DND-41 (cell line): Measurements from ENCODE around the gene DHRSX.
"Not testable (repeated sequence)": the region's sequence is repeated elsewhere in the genome, so short reads cannot be mapped to it uniquely, and the experiment has no call there.

ENCODE experiments used
- ATAC-seq: fragments of 200-7000 bp; cut with Tn5 transposase; 3 replicates; pipeline ENCODE4 v1.9.1; 2021; ENCODE audit warnings: low read depth; ENCODE audit not compliant: insufficient read depth
- DNase-seq: peaks from one replicate; pipeline ENCODE4 v3.0.0-alpha.2; 2020
- H2AFZ ChIP-seq: 2 replicates; pipeline ENCODE4 v1.6.0; 2012; ENCODE audit warnings: low read depth, low read length
- H3K27ac ChIP-seq: 2 replicates; pipeline ENCODE4 v1.5.1; 2012; ENCODE audit warnings: low read length, inconsistent platforms
- H3K27me3 ChIP-seq: fragments of 200-600 bp; sonication (generic); 2 replicates; pipeline ENCODE4 v1.6.0; 2012; ENCODE audit warnings: low read length, mild to moderate bottlenecking, inconsistent platforms; ENCODE audit not compliant: insufficient read depth, poor library complexity
- H3K36me3 ChIP-seq: 2 replicates; pipeline ENCODE4 v1.5.1; 2012; ENCODE audit warnings: low read length, inconsistent platforms; ENCODE audit not compliant: insufficient read depth
- H3K4me1 ChIP-seq: 2 replicates; pipeline ENCODE4 v1.5.1; 2012; ENCODE audit warnings: mild to moderate bottlenecking, low read length; ENCODE audit not compliant: insufficient read depth
- H3K4me2 ChIP-seq: 2 replicates; pipeline ENCODE4 v1.6.0; 2012; ENCODE audit warnings: mild to moderate bottlenecking, moderate library complexity, low read length, inconsistent platforms; ENCODE audit not compliant: insufficient read depth
- H3K4me3 ChIP-seq, 2 experiments: fragments of 200-600 bp in 1 of 2; shearing (Covaris generic) in 1 of 2; 2 replicates each; pipeline ENCODE4 v1.5.1; 2012 to 2016; ENCODE audit warnings: inconsistent platforms in 2 of 2, low read length in 2 of 2, mild to moderate bottlenecking in 2 of 2, low read depth in 1 of 2, moderate library complexity in 1 of 2
- H3K79me2 ChIP-seq: 2 replicates; pipeline ENCODE4 v1.6.0; 2012; ENCODE audit warnings: low read length, inconsistent platforms; ENCODE audit not compliant: insufficient read depth
- H3K9ac ChIP-seq: 2 replicates; pipeline ENCODE4 v1.6.0; 2012; ENCODE audit warnings: low read depth, mild to moderate bottlenecking, inconsistent platforms, low read length, moderate library complexity
- H3K9me3 ChIP-seq: 2 replicates; pipeline ENCODE4 v1.5.1; 2012; ENCODE audit warnings: low read length, moderate library complexity, mild to moderate bottlenecking, inconsistent platforms; ENCODE audit not compliant: insufficient read depth, severe bottlenecking
- H4K20me1 ChIP-seq: 2 replicates; pipeline ENCODE4 v1.6.0; 2012; ENCODE audit warnings: low read length; ENCODE audit not compliant: insufficient read depth
- EZH2 ChIP-seq: IDR thresholded peaks from 3 replicates; pipeline ENCODE4 v1.6.1; 2012; ENCODE audit warnings: borderline replicate concordance, low read depth, mild to moderate bottlenecking, moderate library complexity, low read length, inconsistent platforms; ENCODE audit not compliant: severe bottlenecking
- TF ChIP-seq, protein P1 (sequence below): IDR thresholded peaks from 2 replicates; pipeline ENCODE4 v1.5.1; 2012; ENCODE audit warnings: borderline replicate concordance, low read length, moderate library complexity, mild to moderate bottlenecking; ENCODE audit not compliant: poor library complexity, severe bottlenecking; ENCODE audit errors: extremely low read depth

Gene DHRSX

DNA sequence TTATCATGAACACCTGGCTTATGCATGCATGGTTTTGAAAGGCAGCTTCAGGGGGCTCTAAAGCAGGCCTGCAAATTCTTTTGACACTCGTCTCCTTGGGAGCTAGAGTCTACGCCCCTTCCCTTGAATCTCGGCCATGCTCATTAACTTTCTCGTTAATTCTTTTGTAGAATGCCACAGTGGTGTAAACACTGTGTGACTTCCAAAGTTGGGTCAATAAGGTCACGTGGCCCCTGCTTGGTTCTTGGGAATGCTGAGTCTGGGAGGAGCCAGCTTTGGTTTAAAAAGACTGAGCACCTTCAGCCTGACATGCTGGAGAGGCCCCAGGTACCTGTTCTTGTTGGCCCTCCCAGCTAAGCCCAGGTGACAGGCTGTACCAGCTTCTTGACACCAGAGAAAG lies 228.4 kb downstream of the DHRSX start:
- no peaks in the 10 kb centered on the region for H3K79me2 ChIP-seq
- TF ChIP-seq, protein P1, sequence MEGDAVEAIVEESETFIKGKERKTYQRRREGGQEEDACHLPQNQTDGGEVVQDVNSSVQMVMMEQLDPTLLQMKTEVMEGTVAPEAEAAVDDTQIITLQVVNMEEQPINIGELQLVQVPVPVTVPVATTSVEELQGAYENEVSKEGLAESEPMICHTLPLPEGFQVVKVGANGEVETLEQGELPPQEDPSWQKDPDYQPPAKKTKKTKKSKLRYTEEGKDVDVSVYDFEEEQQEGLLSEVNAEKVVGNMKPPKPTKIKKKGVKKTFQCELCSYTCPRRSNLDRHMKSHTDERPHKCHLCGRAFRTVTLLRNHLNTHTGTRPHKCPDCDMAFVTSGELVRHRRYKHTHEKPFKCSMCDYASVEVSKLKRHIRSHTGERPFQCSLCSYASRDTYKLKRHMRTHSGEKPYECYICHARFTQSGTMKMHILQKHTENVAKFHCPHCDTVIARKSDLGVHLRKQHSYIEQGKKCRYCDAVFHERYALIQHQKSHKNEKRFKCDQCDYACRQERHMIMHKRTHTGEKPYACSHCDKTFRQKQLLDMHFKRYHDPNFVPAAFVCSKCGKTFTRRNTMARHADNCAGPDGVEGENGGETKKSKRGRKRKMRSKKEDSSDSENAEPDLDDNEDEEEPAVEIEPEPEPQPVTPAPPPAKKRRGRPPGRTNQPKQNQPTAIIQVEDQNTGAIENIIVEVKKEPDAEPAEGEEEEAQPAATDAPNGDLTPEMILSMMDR, result no peak
- TF ChIP-seq EZH2, result no peak

DNA sequence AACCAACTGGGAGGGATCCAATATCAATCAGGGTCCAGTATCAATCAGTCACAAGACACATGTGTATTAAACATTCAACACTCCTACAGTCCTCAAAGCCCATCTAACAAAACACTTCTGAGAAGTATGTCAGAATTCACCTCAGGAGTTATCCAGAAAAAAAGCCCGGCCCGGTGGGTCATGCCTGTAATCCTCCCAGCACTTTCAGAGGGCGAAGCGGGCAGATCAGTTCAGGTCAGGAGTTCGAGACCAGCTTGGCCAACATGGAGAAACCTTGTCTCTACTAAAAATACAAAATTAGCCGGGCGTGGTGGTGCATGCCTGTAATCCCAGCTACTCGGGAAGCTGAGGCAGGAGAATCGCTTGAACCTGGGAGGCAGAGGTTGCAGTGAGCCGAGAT lies 229.2 kb downstream of the DHRSX start:
- not testable (repeated sequence) for H3K4me1 ChIP-seq, H3K27me3 ChIP-seq, DNase-seq, H4K20me1 ChIP-seq, ATAC-seq, H3K4me2 ChIP-seq, H3K36me3 ChIP-seq, H3K9ac ChIP-seq, H2AFZ ChIP-seq, H3K9me3 ChIP-seq, H3K79me2 ChIP-seq, H3K27ac ChIP-seq, H3K4me3 ChIP-seq

More for the DNA sequence above, 228.4 kb downstream of the DHRSX start:
- DNase-seq (no peak), ATAC-seq (no peak)
- H2AFZ ChIP-seq, result no peak overlapping the region
- no peak overlapping the region for H3K4me2 ChIP-seq
- H4K20me1 ChIP-seq, result no peaks in the 10 kb centered on the region
- H3K9me3 ChIP-seq, result no peaks in the 10 kb centered on the region
- no peaks in the 10 kb centered on the region for H3K27me3 ChIP-seq
- H3K4me3 ChIP-seq, result no peak overlapping the region
- no peak overlapping the region for H3K9ac ChIP-seq
- no peaks in the 10 kb centered on the region for H3K36me3 ChIP-seq
- H3K27ac ChIP-seq, result no peak overlapping the region
- H3K4me1 ChIP-seq, result no peaks in the 10 kb centered on the region

DNA sequence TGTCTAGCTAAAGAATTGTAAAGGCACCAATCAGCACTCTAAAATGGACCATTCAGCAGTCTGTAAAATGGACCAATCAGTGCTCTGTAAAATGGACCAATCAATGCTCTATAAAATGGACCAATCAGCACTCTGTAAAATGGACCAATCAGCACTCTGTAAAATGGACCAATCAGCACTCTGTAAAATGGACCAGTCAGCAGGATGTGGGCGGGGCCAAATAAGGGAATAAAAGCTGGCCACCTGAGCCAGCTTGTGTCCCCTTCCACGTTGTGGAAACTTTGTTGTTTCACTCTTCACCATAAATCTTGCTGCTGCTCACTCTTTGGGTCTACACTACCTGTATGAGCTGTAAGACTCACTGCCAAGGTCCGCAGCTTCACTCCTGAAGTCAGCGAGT lies 230.0 kb downstream of the DHRSX start:
- H3K4me3 ChIP-seq, ATAC-seq, H4K20me1 ChIP-seq, H3K4me2 ChIP-seq, H3K9ac ChIP-seq, H2AFZ ChIP-seq, H3K79me2 ChIP-seq, H3K4me1 ChIP-seq, H3K27me3 ChIP-seq, H3K9me3 ChIP-seq, H3K27ac ChIP-seq, DNase-seq: not testable (repeated sequence)
- peaks cover 10% of the 10 kb centered on the region for H3K36me3 ChIP-seq

DNA sequence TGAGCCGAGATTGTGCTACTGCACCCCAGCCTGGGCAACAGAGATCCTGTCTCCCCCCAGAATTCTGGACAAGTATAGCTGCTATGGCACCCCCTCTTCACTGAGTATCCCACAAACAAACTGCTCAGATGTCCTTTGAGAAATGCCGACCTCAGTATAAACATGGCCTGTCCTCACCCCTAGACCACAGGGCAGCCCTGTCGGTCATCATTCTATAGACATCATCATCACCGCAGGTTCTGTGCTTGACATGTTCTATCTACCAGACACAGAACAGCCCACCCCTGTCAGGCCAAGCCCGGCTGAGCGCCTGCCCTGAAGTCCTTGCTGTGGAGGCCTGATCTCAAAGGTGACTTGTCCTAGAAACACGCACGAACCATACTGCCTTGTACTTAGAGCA lies 232.9 kb downstream of the DHRSX start:
- TF ChIP-seq, protein P1, result no peak
- TF ChIP-seq EZH2, result no peak
- Histone ChIP-seq H3K9ac (no peak overlapping the region), H4K20me1 (peaks cover 10% of the 10 kb centered on the region; the same call in 1 of the 2 replicates), H3K9me3 (no peaks in the 10 kb centered on the region), H2AFZ (no peak overlapping the region), H3K4me2 (no peak overlapping the region), H3K27ac (no peak overlapping the region), H3K27me3 (no peaks in the 10 kb centered on the region), H3K4me3 (no peak overlapping the region), H3K4me1 (no peaks in the 10 kb centered on the region), H3K79me2 (no peaks in the 10 kb centered on the region), H3K36me3 (peaks cover 23% of the 10 kb centered on the region)
- no peak for DNase-seq
- ATAC-seq, result no peak
